ENCODE results near the gene CCT5.
"Not testable (repeated sequence)": the region's sequence is repeated elsewhere in the genome, so short reads cannot be mapped to it uniquely, and the experiment has no call there.

CCT5 gene

GRCh38 chr5:10304932-10305331 is 54.9 kb downstream of the CCT5 start:
- no peak for DNase-seq

DNA sequence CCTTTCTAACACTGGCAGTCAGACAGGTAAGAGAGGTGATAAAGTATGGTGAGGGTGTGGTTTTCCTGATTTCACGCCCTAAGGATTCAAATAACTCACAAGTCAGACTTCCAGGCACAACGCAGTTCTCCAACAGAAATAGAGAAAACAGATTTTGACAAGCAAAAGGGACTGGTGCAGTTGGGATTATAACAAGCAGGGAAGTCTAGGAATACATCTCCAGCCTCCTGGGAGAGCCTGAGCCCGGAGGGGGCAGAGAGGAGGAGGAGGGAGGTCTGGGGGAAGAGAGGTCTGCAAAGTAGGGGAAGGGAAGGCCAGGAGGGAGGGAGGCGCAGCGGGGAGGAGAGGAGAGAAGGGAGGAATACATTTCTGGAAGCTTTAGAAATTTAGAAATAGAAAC is 56.0 kb downstream of the CCT5 start:
- DNase-seq = no peak

DNA sequence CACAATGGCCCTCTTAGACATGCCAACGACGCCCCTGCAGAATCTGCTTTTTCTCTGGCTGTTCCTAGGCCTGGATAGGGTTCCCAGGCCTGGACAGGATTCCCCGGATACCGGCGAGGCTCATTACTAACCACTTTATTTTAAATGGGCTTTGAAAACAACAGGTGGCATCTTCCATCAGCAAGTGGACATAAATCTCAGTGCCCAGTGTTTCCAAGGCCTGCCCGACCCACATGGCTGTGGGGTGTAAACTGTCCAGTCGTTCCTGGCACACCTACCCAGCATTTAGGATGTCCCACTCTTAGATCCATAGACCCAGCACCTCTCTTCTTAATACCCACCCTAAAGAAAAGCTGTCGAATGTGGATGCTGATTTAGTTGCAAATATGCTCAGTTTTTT is 56.7 kb downstream of the CCT5 start:
- no peak for DNase-seq

DNA sequence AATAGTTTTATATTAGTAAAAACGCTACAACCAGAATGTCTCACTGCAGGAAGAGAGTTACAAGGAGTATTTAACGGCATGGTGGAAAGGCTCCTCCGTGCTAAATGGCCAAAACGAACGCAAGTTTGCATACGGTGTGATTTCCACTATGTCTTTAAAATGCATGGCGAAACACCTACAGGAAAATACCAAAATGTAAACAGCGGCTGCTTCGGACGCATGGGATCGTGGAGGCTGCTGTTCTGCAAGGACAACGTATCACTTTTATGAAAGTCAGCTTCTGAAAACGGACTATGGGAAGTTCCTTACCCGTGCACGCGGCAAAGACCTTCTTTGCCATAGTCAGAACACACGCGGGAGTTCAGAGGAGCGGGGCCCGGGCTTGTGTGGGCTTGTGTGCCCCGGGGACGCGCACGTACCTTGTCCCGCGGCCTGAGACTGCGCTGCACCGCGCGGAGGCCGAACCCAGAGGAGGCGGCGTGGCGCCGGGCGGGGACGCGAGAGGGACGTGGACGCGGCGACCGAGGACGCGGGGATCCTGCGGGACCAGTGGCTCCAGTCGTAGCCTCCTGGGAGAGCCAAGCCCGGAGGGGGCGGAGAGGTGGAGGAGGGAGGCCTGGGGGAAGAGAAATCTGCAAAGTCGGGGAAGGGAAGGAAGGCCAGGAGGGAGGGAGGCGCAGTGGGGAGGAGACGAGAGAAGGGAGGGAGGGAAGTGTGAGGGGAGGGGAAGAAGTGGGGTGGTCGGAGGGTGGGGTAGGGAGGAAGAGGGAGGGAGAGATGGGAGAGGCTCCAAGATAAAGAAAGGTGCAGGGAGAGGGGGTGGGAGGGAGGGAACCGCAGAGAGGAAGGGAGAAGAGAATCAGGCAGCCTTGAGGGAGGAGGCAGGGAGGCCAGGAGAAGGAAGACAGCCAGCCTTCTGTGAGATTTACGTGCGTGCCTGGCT is 57.4 kb downstream of the CCT5 start, which contains the start of gene CMBL:
Gene CMBL (minus strand): TSS at position 697 of the 943 bp plus-strand sequence. CDS start 17,140 bp downstream, outside the sequence.
- no peak for DNase-seq

DNA sequence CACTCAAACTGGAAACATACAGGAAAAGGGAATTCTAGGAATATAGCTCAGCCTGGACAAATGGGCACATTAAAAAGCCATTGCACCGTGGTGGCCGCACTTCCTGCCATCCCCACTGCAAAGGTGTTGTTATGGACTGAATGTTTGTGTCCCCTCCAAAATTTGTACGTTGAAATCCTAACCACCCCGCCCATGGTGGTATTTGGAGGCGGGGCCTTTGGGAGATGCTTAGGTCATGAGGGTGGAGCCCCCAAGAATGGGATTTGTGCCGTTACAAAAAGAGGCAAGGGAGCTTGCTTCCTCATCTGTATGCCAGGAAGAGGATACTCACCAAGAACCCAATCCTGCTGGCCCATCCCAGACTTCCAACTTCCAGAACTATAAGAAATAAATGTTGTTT is 58.8 kb downstream of the CCT5 start:
- DNase-seq = no peak

- no peak for DNase-seq
Measured at GRCh38 chr5:10310066-10310779, 60.1 kb downstream of the CCT5 start.

GRCh38 chr5:10310835-10311570 is 60.9 kb downstream of the CCT5 start:
- DNase-seq = not testable (repeated sequence)

GRCh38 chr5:10311595-10312425 is 61.7 kb downstream of the CCT5 start:
- DNase-seq = no peak

GRCh38 chr5:10315201-10315600 is 65.1 kb downstream of the CCT5 start:
- DNase-seq = no peak
